ENCODE data around the gene CHL1. TPM values are rescaled to one million over a fixed set of nuclear protein-coding genes. Genes with fewer than 3 reads are reported as not detected.

The CHL1 gene
- total RNA-seq, 1 experiment from 2014 or later: not detected

- Histone ChIP-seq H3K4me3 (no peak overlapping the region), H3K4me1 (replicated peaks; ENCODE audit: insufficient read depth) (no peaks in the 10 kb centered on the region), H3K79me2 (ENCODE audit: low read depth) (no peaks in the 10 kb centered on the region), H3K27ac (no peak overlapping the region), H3K27me3 (ENCODE audit: insufficient read depth, low read depth) (no peaks in the 10 kb centered on the region), H3F3A (ENCODE audit: insufficient read depth, low read depth) (no peaks in the 10 kb centered on the region), H2AFZ (no peak overlapping the region), H3K36me3 (ENCODE audit: low read depth) (no peaks in the 10 kb centered on the region), H4K20me1 (ENCODE audit: insufficient read depth) (no peaks in the 10 kb centered on the region), H3K9me3 (ENCODE audit: insufficient read depth, low read depth) (no peaks in the 10 kb centered on the region), H3K4me2 (no peak overlapping the region), H3K9me2 (ENCODE audit: insufficient read depth) (no peaks in the 10 kb centered on the region)
- intact Hi-C loops (cut with micrococcal nuclease; ENCODE audit: unreplicated experiment): no loop called here
- ChIA-PET POLR2A (ENCODE audit: unreplicated experiment) (no interaction called here), CTCF (no interaction called here)
- no TSS peak for BruUV-seq (replicated peaks)
- no peak for DNase-seq
- TF ChIP-seq CTCF (conservative IDR thresholded peaks at IDR 0.05): no peak
- no peak for TF ChIP-seq EZH2 (IDR thresholded peaks at IDR 0.05; ENCODE audit: low read depth)
Observed at GRCh38 chr3:411226-411625, 214.7 kb downstream of the CHL1 start.

DNA sequence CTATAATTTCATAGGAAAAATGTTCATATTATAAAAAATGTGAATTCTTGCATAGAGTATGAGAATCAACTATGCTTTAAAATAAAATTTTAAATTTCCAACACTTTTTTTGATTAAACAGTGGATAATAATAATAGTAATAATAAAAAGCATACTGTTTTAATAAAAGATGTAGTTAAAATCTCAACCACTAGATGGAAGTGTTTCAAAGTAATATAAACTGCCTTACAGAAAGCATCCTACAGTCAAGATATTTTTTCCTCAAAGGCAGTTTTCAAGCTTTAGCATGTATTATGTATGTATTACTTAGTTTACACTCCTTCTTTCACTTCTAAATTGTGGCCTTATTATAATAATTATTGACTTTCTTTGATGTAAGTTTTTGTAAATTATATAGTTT, 217.5 kb downstream of the CHL1 start:
- no peaks in the 10 kb centered on the region for H3K9me3 ChIP-seq (ENCODE audit: insufficient read depth, low read depth)
- H3K9me2 ChIP-seq (ENCODE audit: insufficient read depth): no peaks in the 10 kb centered on the region
- no peaks in the 10 kb centered on the region for H3K36me3 ChIP-seq (ENCODE audit: low read depth)
- no peak for DNase-seq
- no peaks in the 10 kb centered on the region for H3K27me3 ChIP-seq (ENCODE audit: insufficient read depth, low read depth)
- CTCF ChIA-PET: no interaction called here
- TF ChIP-seq CTCF (conservative IDR thresholded peaks at IDR 0.05) (peak; percentile 55), EZH2 (IDR thresholded peaks at IDR 0.05; ENCODE audit: low read depth) (no peak)
- BruUV-seq (replicated peaks): no TSS peak
- no peak overlapping the region for H3K27ac ChIP-seq
- no peaks in the 10 kb centered on the region for H3F3A ChIP-seq (ENCODE audit: insufficient read depth, low read depth)
- H3K79me2 ChIP-seq (ENCODE audit: low read depth): no peaks in the 10 kb centered on the region
- H3K4me3 ChIP-seq: no peak overlapping the region
- no peaks in the 10 kb centered on the region for H3K4me1 ChIP-seq (replicated peaks; ENCODE audit: insufficient read depth)
- no peak overlapping the region for H3K4me2 ChIP-seq
- H2AFZ ChIP-seq: no peak overlapping the region
- no peaks in the 10 kb centered on the region for H4K20me1 ChIP-seq (ENCODE audit: insufficient read depth)
- POLR2A ChIA-PET (ENCODE audit: unreplicated experiment): no interaction called here
- intact Hi-C loops (cut with micrococcal nuclease; ENCODE audit: unreplicated experiment): no loop called here

DNA sequence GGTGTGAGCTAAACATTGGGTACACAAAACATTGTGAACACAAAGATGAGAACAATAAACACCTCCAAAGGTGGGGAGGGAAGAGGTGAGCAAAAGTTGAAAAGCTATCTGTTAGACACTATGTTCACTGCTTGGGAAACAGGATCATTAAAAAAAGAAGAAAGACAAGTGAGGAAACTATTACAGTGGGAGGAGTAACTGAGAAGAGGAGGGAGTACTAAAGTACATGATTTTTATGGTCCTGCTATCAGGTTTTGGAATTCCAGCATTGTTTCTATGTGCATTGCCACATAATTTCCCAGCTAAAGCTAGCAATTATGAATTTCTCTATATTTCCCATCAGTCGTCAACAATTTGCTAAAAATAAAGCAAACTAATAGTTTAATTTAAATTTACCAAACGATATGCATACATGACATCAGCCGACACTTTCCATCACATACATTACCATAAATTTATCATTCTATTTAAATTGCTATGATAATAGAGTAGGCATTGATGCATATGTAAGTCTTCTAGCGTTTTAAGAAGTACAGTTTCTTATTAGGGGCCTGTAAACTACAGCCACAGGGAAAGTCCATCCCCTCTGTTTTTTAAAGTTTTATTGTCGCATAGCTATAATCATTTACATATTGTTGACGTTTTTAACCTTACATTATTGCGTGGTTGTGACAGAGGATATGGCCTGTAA, 221.8 kb downstream of the CHL1 start:
- Histone ChIP-seq H3K9me3 (ENCODE audit: insufficient read depth, low read depth) (no peaks in the 10 kb centered on the region), H3F3A (ENCODE audit: insufficient read depth, low read depth) (no peaks in the 10 kb centered on the region), H4K20me1 (ENCODE audit: insufficient read depth) (no peaks in the 10 kb centered on the region), H2AFZ (no peak overlapping the region), H3K9me2 (ENCODE audit: insufficient read depth) (no peaks in the 10 kb centered on the region), H3K4me1 (replicated peaks; ENCODE audit: insufficient read depth) (no peaks in the 10 kb centered on the region), H3K4me2 (no peak overlapping the region), H3K4me3 (no peak overlapping the region), H3K36me3 (ENCODE audit: low read depth) (no peaks in the 10 kb centered on the region), H3K27ac (no peak overlapping the region), H3K27me3 (ENCODE audit: insufficient read depth, low read depth) (no peaks in the 10 kb centered on the region), H3K79me2 (ENCODE audit: low read depth) (no peaks in the 10 kb centered on the region)
- ChIA-PET CTCF (no interaction called here), POLR2A (ENCODE audit: unreplicated experiment) (no interaction called here)
- no peak for TF ChIP-seq CTCF (conservative IDR thresholded peaks at IDR 0.05)
- TF ChIP-seq EZH2 (IDR thresholded peaks at IDR 0.05; ENCODE audit: low read depth): no peak
- no TSS peak for BruUV-seq (replicated peaks)
- intact Hi-C loops (cut with micrococcal nuclease; ENCODE audit: unreplicated experiment): no loop called here
- no peak for DNase-seq
